ENCODE data around the gene NTRK1. TPM values are rescaled to one million over a fixed set of nuclear protein-coding genes. Genes with fewer than 3 reads are reported as not detected.

The NTRK1 gene
- total RNA-seq, 1 experiment from 2014 or later, result 0.89 TPM

- Histone ChIP-seq H3K4me2 (ENCODE audit: low read length) (peak overlapping the region; percentile 93), H3K79me2 (ENCODE audit: insufficient read depth, low read length) (no peaks in the 10 kb centered on the region), H3K27ac (ENCODE audit: low read depth, low read length) (no peak overlapping the region), H3K4me3 (replicated peaks in 1 of 2; ENCODE audit: low read depth in 1 of 2, low read length in 2 of 2) (peak overlapping the region; percentile 38 to 59; a peak in 3 of 4 replicates), H2AFZ (ENCODE audit: low read depth, low read length, poor library complexity, severe bottlenecking) (no peak overlapping the region), H3K9me3 (ENCODE audit: control insufficient read depth in 1 of 2, insufficient read depth in 1 of 2, low read depth in 1 of 2, low read length in 2 of 2) (no peaks in the 10 kb centered on the region), H3K36me3 (ENCODE audit: control insufficient read depth in 1 of 2, insufficient read depth in 2 of 2, low read length in 2 of 2) (no peaks in the 10 kb centered on the region), H3K9me2 (ENCODE audit: insufficient read depth) (no peaks in the 10 kb centered on the region), H4K20me1 (ENCODE audit: insufficient read depth) (no peaks in the 10 kb centered on the region), H3K27me3 (ENCODE audit: insufficient read depth, low read length) (peaks cover under 1% of the 10 kb centered on the region; the same call in 1 of the 2 replicates), H3K4me1 (ENCODE audit: control insufficient read depth in 1 of 2, insufficient read depth in 2 of 2, low read length in 2 of 2) (peaks cover 20 to 31% of the 10 kb centered on the region in 2 experiments), H3K9ac (ENCODE audit: low read length) (peak overlapping the region; percentile 60; the same call in 1 of the 2 replicates)
- TF ChIP-seq EZH2 (IDR thresholded peaks at IDR 0.05) (no peak), CTCF (IDR thresholded peaks at IDR 0.05 in 2 of 3, conservative IDR thresholded peaks at IDR 0.05 in 1 of 3; ENCODE audit: borderline replicate concordance in 1 of 3, insufficient read depth in 1 of 3, low read depth in 2 of 3, low read length in 2 of 3) (0 out of 6 replicates have a peak, but pooled peaks of 1 of the 3 experiments have one; percentile 21)
- ChIA-PET RAD21 (ENCODE audit: low non-redundant PET in 1 of 2, low total read pairs in 2 of 2, uncharacterized antibody in 2 of 2, unreplicated experiment in 2 of 2) (interaction anchor here (0.7 to 1.2 kb wide), 8 partner anchors 33 to 239 kb away, joined by 3 to 5 read pairs (median 4); no protein-coding TSS in a partner anchor), CTCF (interaction anchor here (0.6 to 4.0 kb wide), 29 partner anchors 8 to 300 kb away, joined by 3 to 62 read pairs (median 4); partner anchors contain the start of genes CRABP2, INSRR, ISG20L2 and METTL25B), POLR2A (interaction anchor here (1.4 kb wide), 1 partner anchor 38 kb away, joined by 7 read pairs; no protein-coding TSS in a partner anchor)
- BruUV-seq (replicated peaks), result no TSS peak
- peak; percentile 41 for ATAC-seq
- DNase-seq (ENCODE audit: low read depth, low spot score), result no peak
- intact Hi-C loops (cut with micrococcal nuclease), result loop anchor here (1.0 to 10.0 kb wide), 4 partner anchors 131 to 303 kb away; no protein-coding TSS in a partner anchor
Observed at GRCh38 chr1:156928043-156928602, 67.5 kb downstream of the NTRK1 start.

GRCh38 chr1:156929596-156930238 is 69.1 kb downstream of the NTRK1 start:
- TF ChIP-seq FOSL1 (IDR thresholded peaks at IDR 0.05; ENCODE audit: low read depth) (no peak), SIN3A (IDR thresholded peaks at IDR 0.05; ENCODE audit: low read depth) (no peak), POLR2A (IDR thresholded peaks at IDR 0.05; ENCODE audit: borderline replicate concordance, extremely low read depth, insufficient read depth, insufficient read length) (no peak), TCF7L2 (IDR thresholded peaks at IDR 0.05; ENCODE audit: borderline replicate concordance, extremely low read depth, insufficient read depth, insufficient read length) (no peak), EZH2phosphoT487 (IDR thresholded peaks at IDR 0.05; ENCODE audit: borderline replicate concordance) (no peak), EGR1 (IDR thresholded peaks at IDR 0.05; ENCODE audit: low read depth) (no peak), RAD21 (IDR thresholded peaks at IDR 0.05; ENCODE audit: low read depth) (no peak), CTCF (IDR thresholded peaks at IDR 0.05 in 2 of 3, conservative IDR thresholded peaks at IDR 0.05 in 1 of 3; ENCODE audit: borderline replicate concordance in 1 of 3, insufficient read depth in 1 of 3, low read depth in 2 of 3, low read length in 2 of 3) (no peak)
- CTCF ChIA-PET, result interaction anchor here (1.4 kb wide), 1 partner anchor 144 kb away, joined by 5 read pairs; no protein-coding TSS in a partner anchor
- POLR2A ChIA-PET, result no interaction called here
- H3K9ac ChIP-seq (ENCODE audit: low read length), result no peak overlapping the region
- H3K4me1 ChIP-seq (ENCODE audit: control insufficient read depth in 1 of 2, insufficient read depth in 2 of 2, low read length in 2 of 2), result peaks cover 20 to 31% of the 10 kb centered on the region in 2 experiments
- no peak for DNase-seq (ENCODE audit: low read depth, low spot score)
- H2AFZ ChIP-seq (ENCODE audit: low read depth, low read length, poor library complexity, severe bottlenecking), result no peak overlapping the region
- no peak for ATAC-seq
- H3K27ac ChIP-seq (ENCODE audit: low read depth, low read length), result no peak overlapping the region
- no peak overlapping the region for H3K4me3 ChIP-seq (replicated peaks in 1 of 2; ENCODE audit: low read depth in 1 of 2, low read length in 2 of 2)
- H3K36me3 ChIP-seq (ENCODE audit: control insufficient read depth in 1 of 2, insufficient read depth in 2 of 2, low read length in 2 of 2), result no peaks in the 10 kb centered on the region; a peak in 1 of 4 replicates
- H3K79me2 ChIP-seq (ENCODE audit: insufficient read depth, low read length), result no peaks in the 10 kb centered on the region
- H3K4me2 ChIP-seq (ENCODE audit: low read length), result no peak overlapping the region
- H3K27me3 ChIP-seq (ENCODE audit: insufficient read depth, low read length), result no peaks in the 10 kb centered on the region
- no peaks in the 10 kb centered on the region for H3K9me3 ChIP-seq (ENCODE audit: control insufficient read depth in 1 of 2, insufficient read depth in 1 of 2, low read depth in 1 of 2, low read length in 2 of 2)
- BruUV-seq (replicated peaks), result no TSS peak
- H4K20me1 ChIP-seq (ENCODE audit: insufficient read depth), result no peaks in the 10 kb centered on the region
- RAD21 ChIA-PET (ENCODE audit: low non-redundant PET in 1 of 2, low total read pairs in 2 of 2, uncharacterized antibody in 2 of 2, unreplicated experiment in 2 of 2), result no interaction called here
- intact Hi-C loops (cut with micrococcal nuclease), result loop anchor here (5.0 to 10.0 kb wide), 3 partner anchors 132 to 305 kb away; no protein-coding TSS in a partner anchor
- no peaks in the 10 kb centered on the region for H3K9me2 ChIP-seq (ENCODE audit: insufficient read depth)

Data from HCT116 (cell line).